GM12875 (cell line): Measurements from ENCODE around the gene ACKR2.
"Not testable (repeated sequence)": the region's sequence is repeated elsewhere in the genome, so short reads cannot be mapped to it uniquely, and the experiment has no call there.

Source experiments
- H3K4me3 ChIP-seq: one replicate; pipeline ENCODE4 v1.5.1; 2011; ENCODE audit warnings: low read depth, low read length, control low read depth
- TF ChIP-seq, protein P1 (sequence below): IDR thresholded peaks from 2 replicates; pipeline ENCODE4 v1.5.1; 2011; ENCODE audit warnings: low read depth, mild to moderate bottlenecking, control low read depth, inconsistent platforms, low read length, moderate library complexity, borderline replicate concordance; ENCODE audit not compliant: insufficient read depth

Gene ACKR2

DNA sequence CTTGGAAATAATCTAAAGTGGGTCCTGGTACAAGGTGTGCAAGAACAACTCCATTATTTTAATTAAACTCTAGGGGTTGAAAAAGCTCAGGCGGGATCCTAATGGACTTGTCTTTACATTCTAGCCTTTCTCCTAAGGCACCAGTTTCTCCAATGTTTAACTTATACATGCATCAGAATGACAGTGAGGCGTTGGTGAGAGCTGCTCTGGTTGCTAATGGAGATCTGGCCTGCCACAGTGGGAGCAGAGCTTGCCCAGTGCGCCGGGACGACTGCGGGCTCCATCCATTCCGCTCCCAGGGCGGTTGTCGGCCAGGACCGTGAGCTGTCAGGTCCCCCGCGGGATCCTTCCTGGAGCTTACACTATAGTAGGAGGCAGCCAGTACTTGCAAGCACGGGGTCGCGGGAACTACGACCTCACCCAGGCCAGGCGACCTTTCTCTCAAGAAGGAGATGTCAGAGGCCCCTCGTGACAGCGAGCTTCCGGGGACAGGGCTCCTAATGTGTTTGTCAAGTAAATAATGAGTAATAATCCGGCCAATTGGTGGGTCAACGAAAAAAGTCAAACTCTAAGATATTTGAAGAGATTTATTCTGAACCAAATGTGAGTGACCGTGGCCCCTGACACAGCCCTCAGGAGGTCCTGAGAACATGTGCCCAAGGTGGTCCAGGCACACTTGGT lies 4.0 kb upstream of the ACKR2 start:
- TF ChIP-seq, protein P1, sequence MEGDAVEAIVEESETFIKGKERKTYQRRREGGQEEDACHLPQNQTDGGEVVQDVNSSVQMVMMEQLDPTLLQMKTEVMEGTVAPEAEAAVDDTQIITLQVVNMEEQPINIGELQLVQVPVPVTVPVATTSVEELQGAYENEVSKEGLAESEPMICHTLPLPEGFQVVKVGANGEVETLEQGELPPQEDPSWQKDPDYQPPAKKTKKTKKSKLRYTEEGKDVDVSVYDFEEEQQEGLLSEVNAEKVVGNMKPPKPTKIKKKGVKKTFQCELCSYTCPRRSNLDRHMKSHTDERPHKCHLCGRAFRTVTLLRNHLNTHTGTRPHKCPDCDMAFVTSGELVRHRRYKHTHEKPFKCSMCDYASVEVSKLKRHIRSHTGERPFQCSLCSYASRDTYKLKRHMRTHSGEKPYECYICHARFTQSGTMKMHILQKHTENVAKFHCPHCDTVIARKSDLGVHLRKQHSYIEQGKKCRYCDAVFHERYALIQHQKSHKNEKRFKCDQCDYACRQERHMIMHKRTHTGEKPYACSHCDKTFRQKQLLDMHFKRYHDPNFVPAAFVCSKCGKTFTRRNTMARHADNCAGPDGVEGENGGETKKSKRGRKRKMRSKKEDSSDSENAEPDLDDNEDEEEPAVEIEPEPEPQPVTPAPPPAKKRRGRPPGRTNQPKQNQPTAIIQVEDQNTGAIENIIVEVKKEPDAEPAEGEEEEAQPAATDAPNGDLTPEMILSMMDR = no peak
- H3K4me3 ChIP-seq = peak overlapping the region; percentile 82

DNA sequence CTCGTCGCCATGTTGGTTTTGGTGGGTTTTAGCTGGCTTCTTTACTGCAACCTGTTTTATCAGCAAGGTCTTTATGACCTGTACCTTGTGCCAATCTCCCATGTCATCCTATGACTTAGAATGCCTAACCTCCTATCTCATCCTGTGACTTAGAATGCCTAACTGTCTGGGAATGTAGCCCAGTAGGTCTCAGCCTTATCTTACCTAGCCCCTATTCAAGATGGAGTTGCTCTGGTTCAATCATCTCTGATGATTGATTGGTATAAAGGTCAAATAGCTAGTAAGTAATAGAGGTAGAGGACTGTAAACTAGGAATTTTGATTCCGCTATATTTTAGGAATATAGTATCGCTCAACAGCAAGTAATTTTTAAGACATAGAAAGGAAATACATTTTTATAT lies 1.3 kb upstream of the ACKR2 start:
- H3K4me3 ChIP-seq = no peak overlapping the region
- TF ChIP-seq, protein P1 = no peak

DNA sequence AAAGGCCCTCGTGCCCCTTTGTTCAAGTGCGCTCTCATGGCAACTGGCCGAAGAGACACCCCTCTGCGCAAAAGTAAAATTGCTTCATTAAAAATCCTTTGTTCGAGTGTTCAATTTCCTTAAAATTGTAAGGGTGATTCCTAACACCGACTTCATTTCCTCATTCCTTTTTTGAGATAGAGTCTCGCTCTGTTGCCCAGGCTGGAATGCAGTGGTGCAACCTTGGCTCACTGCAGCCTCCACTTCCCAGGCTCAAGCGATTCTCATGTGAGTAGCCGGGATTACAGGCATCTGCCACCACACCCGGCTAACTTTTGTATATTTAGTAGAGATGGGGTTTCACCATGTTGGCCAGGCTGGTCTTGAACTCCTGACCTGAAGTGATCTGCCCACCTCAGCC lies 1.5 kb downstream of the ACKR2 start:
- H3K4me3 ChIP-seq = not testable (repeated sequence)

DNA sequence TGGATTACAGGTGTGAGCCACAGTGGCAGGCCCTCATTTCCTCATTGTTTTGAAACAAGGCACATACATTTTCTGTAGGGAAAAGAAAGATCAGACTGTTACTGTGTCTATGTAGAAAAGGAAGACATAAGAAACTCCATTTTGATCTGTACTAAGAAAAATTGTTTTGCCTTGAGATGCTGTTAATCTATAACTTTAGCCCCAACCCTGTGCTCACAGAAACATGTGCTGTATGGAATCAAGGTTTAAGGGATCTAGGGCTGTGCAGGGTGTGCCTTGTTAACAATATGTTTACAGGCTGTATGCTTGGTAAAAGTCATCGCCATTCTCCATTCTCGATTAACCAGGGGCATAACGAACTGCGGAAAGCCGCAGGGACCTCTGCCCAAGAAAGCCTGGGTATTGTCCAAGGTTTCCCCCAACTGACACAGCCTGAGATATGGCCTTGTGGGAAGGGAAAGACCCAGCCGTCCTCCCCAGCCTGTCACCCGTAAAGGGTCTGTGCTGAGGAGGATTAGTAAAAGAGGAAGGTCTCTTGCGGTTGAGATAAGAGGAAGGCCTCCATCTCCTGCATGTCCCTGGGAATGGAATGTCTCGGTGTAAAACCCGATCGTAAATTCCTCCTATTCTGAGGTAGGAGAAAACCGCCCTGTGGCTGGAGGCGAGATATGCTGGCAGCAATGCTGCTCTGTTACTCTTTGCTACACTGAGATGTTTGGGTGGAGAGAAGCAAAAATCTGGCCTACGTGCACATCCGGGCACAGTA lies 2.1 kb downstream of the ACKR2 start:
- H3K4me3 ChIP-seq = not testable (repeated sequence)

DNA sequence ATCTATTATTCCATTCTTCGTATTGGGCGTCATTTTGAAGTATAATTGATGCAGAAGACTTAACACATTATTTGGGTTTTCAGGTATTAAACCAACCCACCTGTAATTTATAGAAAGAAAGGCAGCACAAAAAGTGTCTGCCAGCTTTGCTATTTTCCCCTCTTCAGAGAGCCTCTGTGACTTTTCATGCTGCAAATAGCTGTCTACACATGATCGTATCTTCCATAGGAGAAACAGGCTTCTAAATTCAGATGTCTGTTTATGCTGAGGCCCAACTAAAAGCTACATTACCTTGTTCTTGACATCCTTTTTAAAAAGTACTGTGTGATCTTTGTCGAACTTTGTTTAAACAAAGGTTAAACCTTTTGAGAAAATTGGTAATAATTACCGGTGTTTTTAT lies 5.0 kb downstream of the ACKR2 start:
- TF ChIP-seq, protein P1 = no peak
- no peak overlapping the region for H3K4me3 ChIP-seq

DNA sequence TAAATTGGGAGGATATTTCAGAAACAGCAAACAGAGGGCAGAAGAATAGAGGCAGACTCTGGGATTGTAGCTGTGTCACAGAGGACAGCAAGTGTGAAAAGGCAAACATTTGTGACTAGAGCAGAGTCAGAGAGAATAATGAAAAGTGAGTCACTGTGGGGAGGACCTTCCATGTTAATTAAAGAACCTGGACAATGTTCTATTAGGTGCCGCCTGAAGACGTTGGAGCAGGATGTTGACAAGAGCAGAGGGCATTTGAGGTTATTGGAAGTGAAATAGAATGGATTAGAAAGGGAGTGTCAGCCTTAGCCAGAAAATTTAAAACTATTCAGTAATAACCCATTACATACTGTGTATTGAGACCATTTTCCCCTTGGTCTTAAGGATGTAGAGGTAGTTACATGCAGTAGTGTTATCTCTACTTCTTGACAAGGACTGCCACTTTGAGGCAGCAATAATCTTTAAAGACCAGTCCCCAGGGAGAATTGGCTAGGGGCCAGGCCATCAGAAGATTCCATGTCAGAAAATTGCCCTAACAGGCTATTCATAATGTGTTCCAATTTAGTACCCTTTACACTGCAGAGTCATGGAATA lies 5.8 kb downstream of the ACKR2 start:
- TF ChIP-seq, protein P1 = no peak
- H3K4me3 ChIP-seq = no peak overlapping the region

DNA sequence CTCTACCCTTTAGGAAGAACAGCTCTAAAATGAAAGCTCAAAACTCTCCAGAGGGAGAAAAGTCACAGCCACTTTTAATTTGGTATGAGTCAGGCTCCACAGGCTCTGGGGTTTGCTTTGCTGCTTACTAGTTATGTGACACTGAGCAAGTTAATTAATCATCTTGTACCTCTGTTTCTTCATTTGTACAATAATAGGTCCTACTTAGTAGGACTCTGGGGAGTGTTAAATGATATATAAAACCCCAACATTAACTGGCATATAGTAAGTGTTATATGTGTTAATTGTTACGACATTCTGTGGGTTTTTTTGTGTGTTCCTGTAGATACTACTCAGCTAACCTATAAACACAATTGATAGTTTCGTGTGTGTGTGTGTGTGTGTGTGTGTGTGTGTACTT lies 6.6 kb downstream of the ACKR2 start:
- H3K4me3 ChIP-seq = no peak overlapping the region

More for the DNA sequence above, 6.6 kb downstream of the ACKR2 start:
- TF ChIP-seq, protein P1 = no peak
